ENCODE data around the gene SPRY2.

DNA sequence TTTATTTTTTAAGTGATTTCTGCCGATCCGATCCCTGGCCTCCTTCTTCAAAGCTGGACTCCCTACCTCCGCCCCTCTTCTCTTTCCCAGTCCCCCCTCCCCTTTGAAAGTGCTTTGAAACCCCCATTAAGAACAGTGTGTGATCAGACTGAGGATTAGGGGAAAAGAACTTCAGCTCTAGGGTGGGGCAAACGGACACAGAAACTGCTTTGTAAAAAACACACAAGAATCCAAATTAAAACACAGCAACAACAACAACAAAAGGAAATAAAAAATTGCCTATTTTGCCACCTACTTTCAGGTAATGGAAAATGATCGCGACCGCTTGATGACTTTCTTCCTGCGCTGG lies 1.4 kb downstream of the SPRY2 start:
- TF ChIP-seq, protein P1, sequence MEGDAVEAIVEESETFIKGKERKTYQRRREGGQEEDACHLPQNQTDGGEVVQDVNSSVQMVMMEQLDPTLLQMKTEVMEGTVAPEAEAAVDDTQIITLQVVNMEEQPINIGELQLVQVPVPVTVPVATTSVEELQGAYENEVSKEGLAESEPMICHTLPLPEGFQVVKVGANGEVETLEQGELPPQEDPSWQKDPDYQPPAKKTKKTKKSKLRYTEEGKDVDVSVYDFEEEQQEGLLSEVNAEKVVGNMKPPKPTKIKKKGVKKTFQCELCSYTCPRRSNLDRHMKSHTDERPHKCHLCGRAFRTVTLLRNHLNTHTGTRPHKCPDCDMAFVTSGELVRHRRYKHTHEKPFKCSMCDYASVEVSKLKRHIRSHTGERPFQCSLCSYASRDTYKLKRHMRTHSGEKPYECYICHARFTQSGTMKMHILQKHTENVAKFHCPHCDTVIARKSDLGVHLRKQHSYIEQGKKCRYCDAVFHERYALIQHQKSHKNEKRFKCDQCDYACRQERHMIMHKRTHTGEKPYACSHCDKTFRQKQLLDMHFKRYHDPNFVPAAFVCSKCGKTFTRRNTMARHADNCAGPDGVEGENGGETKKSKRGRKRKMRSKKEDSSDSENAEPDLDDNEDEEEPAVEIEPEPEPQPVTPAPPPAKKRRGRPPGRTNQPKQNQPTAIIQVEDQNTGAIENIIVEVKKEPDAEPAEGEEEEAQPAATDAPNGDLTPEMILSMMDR (conservative IDR thresholded peaks at IDR 0.05 in 1 of 2, IDR thresholded peaks at IDR 0.05 in 1 of 2; ENCODE audit: extremely low read depth in 1 of 2, insufficient read depth in 1 of 2, low read depth in 1 of 2, low read length in 2 of 2), result no peak
- TF ChIP-seq EZH2 (IDR thresholded peaks at IDR 0.05; ENCODE audit: borderline replicate concordance, low read length), result no peak
